ENCODE measurements around the gene GP2. TPM values are rescaled to one million over a fixed set of nuclear protein-coding genes. Genes with fewer than 3 reads are reported as not detected.

Gene GP2
- total and polyA plus RNA-seq, 2 of the 4 experiments (the other 2 are of a cell fraction): not detected

GRCh38 chr16:20307240-20307671 lies 20.1 kb downstream of the GP2 start:
- Histone ChIP-seq H2BK20ac (ENCODE audit: low read depth, low read length) (no peak overlapping the region), H3K4me3 (ENCODE audit: insufficient read depth, low read depth, low read length) (no peak overlapping the region), H3K27ac (ENCODE audit: insufficient read depth, low read length) (no peak overlapping the region), H3K9me3 (ENCODE audit: control insufficient read depth, insufficient read depth, low read length) (no peaks in the 10 kb centered on the region; the same call in 1 of the 2 replicates), H2BK120ac (ENCODE audit: low read depth, low read length) (no peak overlapping the region), H3K9me1 (ENCODE audit: insufficient read depth, low read length) (no peaks in the 10 kb centered on the region), H3K18ac (ENCODE audit: low read depth, low read length) (no peak overlapping the region), H2AK5ac (ENCODE audit: low read depth, low read length) (no peak overlapping the region), H3K56ac (ENCODE audit: extremely low read depth, insufficient read depth, low read length) (no peak overlapping the region), H2AK9ac (replicated peaks; ENCODE audit: low read depth, low read length, poor library complexity) (no peak overlapping the region), H3K4ac (ENCODE audit: low read depth, low read length) (no peak overlapping the region), H3K23ac (ENCODE audit: low read depth, low read length) (no peak overlapping the region), H2BK5ac (ENCODE audit: low read depth, low read length, poor library complexity, severe bottlenecking) (no peak overlapping the region), H4K5ac (ENCODE audit: low read depth, low read length) (no peak overlapping the region), H4K8ac (ENCODE audit: low read depth in 2 of 2, low read length in 2 of 2) (no peak overlapping the region), H3K14ac (replicated peaks; ENCODE audit: low read depth, low read length) (no peak overlapping the region), H2AFZ (replicated peaks; ENCODE audit: low read length, poor library complexity) (no peak overlapping the region), H3K27me3 (ENCODE audit: control insufficient read depth, insufficient read depth, low read length) (no peaks in the 10 kb centered on the region), H3K9ac (ENCODE audit: low read depth, low read length) (no peak overlapping the region), H3K4me1 (ENCODE audit: control insufficient read depth, insufficient read depth, low read length) (no peaks in the 10 kb centered on the region), H3K4me2 (ENCODE audit: low read depth, low read length) (no peak overlapping the region), H4K20me1 (ENCODE audit: insufficient read depth, low read length) (no peaks in the 10 kb centered on the region), H3K79me1 (ENCODE audit: low read depth in 1 of 2, low read length in 2 of 2) (no peaks in the 10 kb centered on the region), H4K91ac (ENCODE audit: insufficient read depth, low read depth, low read length) (no peak overlapping the region), H3K36me3 (ENCODE audit: control insufficient read depth, insufficient read depth, low read length) (no peaks in the 10 kb centered on the region), H2BK15ac (ENCODE audit: low read depth, low read length) (no peak overlapping the region)
- in situ Hi-C loops (cut with MboI; ENCODE audit: low sequenced_read_pairs): loop anchor here (10.0 kb wide), 1 partner anchor 402 kb away; no protein-coding TSS in a partner anchor
- intact Hi-C loops (cut with micrococcal nuclease): no loop called here
- no peak for DNase-seq
- TF ChIP-seq CEBPB (IDR thresholded peaks at IDR 0.05; ENCODE audit: low read depth, low read length) (no peak), MAFK (IDR thresholded peaks at IDR 0.05; ENCODE audit: low read depth, low read length) (no peak), BHLHE40 (IDR thresholded peaks at IDR 0.05; ENCODE audit: low read depth, low read length) (no peak), ELK1 (IDR thresholded peaks at IDR 0.05; ENCODE audit: borderline replicate concordance, low read depth, low read length) (no peak), SMC3 (IDR thresholded peaks at IDR 0.05; ENCODE audit: low read depth, low read length) (no peak), MXI1 (IDR thresholded peaks at IDR 0.05; ENCODE audit: borderline replicate concordance, low read depth, low read length) (no peak), CHD1 (IDR thresholded peaks at IDR 0.05; ENCODE audit: low read depth, low read length) (no peak), RCOR1 (IDR thresholded peaks at IDR 0.05; ENCODE audit: insufficient replicate concordance, low read length) (no peak), POLR2A (IDR thresholded peaks at IDR 0.05; ENCODE audit: low read depth, low read length) (no peak), MAZ (IDR thresholded peaks at IDR 0.05; ENCODE audit: borderline replicate concordance, low read depth, low read length) (no peak), NFE2L2 (IDR thresholded peaks at IDR 0.05; ENCODE audit: low read depth, low read length) (no peak)
- POLR2A ChIA-PET (ENCODE audit: unreplicated experiment): no interaction called here
- no CpG with 5 or more reads among the region's 1 CpG for WGBS, 2 experiments (ENCODE audit: extremely low coverage in 2 of 2, insufficient read length in 1 of 2)
- dilution Hi-C loops (cut with HindIII; ENCODE audit: low sequenced_read_pairs, unreplicated experiment): no loop called here
- no peak for ATAC-seq (ENCODE audit: low read depth)
- CTCF ChIA-PET: no interaction called here
- BruUV-seq (replicated peaks): no TSS peak
